ENCODE measurements around the gene GPR142.

Gene GPR142

DNA sequence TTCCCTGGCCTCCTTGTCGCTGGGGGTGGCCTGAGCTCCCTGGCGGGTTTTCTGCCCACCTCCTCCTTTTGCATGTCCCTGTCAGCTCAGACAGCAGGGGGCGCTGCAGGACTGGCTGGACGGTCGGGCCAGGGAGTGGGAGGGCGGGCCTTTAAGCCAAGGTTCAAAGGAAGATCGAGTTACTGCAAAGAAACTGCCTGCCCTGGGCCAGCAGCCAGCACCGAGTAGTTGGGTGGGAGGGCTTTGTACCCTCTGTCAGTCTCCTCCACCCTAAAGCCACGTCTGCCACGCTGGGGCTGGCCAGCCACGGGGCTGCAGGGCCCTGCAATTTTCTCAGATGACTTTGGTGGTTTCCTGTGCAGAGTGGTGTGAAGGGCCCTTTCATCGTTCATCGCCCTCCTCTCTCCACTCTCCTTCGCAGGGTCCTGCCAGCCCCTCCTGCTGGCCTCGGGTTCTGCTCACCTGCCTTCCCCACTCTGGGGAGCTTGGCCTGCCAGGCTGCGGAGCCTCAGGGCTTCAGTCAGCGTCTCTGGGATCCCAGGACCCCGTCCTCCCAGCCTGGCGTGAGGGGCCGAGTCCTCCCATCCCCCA, 12.3 kb downstream of the GPR142 start:
- no peaks in the 10 kb centered on the region for H3K36me3 ChIP-seq (ENCODE audit: insufficient read depth, low read length)
- H3K79me2 ChIP-seq (ENCODE audit: insufficient read depth, low read length): no peaks in the 10 kb centered on the region
- no peaks in the 10 kb centered on the region for H3F3A ChIP-seq (ENCODE audit: low read depth)
- H3K4me1 ChIP-seq (ENCODE audit: insufficient read depth, low read length, poor library complexity, severe bottlenecking): peaks cover 12% of the 10 kb centered on the region
- no peak for TF ChIP-seq EZH2phosphoT487 (IDR thresholded peaks at IDR 0.05; ENCODE audit: borderline replicate concordance)
- TF ChIP-seq, protein P1, sequence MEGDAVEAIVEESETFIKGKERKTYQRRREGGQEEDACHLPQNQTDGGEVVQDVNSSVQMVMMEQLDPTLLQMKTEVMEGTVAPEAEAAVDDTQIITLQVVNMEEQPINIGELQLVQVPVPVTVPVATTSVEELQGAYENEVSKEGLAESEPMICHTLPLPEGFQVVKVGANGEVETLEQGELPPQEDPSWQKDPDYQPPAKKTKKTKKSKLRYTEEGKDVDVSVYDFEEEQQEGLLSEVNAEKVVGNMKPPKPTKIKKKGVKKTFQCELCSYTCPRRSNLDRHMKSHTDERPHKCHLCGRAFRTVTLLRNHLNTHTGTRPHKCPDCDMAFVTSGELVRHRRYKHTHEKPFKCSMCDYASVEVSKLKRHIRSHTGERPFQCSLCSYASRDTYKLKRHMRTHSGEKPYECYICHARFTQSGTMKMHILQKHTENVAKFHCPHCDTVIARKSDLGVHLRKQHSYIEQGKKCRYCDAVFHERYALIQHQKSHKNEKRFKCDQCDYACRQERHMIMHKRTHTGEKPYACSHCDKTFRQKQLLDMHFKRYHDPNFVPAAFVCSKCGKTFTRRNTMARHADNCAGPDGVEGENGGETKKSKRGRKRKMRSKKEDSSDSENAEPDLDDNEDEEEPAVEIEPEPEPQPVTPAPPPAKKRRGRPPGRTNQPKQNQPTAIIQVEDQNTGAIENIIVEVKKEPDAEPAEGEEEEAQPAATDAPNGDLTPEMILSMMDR (conservative IDR thresholded peaks at IDR 0.05; ENCODE audit: low read length): peak; percentile 92
- peak overlapping the region; percentile 67 for H3K4me2 ChIP-seq (ENCODE audit: low read depth, low read length, poor library complexity, severe bottlenecking)
- H3K4me3 ChIP-seq (ENCODE audit: low read length, poor library complexity, severe bottlenecking): peak overlapping the region; percentile 45
- no peaks in the 10 kb centered on the region for H4K20me1 ChIP-seq (ENCODE audit: insufficient read depth, low read length, poor library complexity, severe bottlenecking)
- no peaks in the 10 kb centered on the region for H3K27me3 ChIP-seq (ENCODE audit: insufficient read depth, low read length, poor library complexity, severe bottlenecking)
- no peaks in the 10 kb centered on the region for H3K9me2 ChIP-seq (replicated peaks; ENCODE audit: low read depth, low read length)
- no peak overlapping the region for H2AFZ ChIP-seq (ENCODE audit: low read length)
- no peaks in the 10 kb centered on the region for H3K9me3 ChIP-seq (ENCODE audit: insufficient read depth, low read depth, low read length)
- no peak overlapping the region for H3K9ac ChIP-seq (ENCODE audit: low read depth, low read length, poor library complexity, severe bottlenecking)

DNA sequence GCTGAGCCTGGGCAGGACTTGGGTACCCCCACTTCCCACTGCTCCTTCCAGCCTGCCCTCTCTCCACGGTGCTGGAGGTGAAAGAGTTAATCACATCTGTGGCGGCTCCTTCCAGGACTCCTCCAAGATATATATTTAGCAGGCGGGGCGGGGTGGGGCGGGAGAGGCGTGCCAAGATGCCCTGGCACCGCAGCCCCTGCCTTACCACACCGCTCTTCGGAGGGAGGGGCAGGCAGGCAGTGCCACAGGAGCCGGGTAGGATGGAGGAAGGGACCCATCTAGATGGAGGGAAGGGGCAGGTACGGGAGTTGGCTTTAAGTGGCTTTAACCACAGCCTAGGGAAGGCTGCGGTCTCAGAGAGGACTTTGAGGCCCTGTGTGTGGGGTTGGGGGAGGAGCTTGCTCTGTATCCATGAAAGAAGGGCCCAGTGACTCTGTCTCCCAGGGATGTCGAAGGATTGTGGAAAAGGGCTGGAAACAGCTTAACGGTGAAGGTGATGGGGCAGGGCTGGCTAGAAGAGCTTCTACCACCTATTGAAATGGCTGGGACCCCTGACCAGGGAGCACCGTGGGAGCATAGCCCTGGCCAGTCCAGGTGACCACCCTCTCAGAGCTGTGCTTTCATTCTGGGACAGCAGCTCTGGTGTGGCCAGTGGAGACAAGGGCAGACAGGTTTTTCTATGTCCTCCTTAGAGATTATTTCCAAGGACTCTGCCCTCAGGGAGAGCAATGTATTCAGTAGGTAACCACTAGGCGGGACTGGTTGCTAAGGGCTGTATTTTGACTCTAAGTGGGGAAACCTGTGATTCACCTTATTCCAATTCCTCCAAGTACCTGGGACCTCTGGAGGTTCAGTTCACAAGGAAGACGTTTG, 13.0 kb downstream of the GPR142 start:
- no peak overlapping the region for H2AFZ ChIP-seq (ENCODE audit: low read length)
- no peak overlapping the region for H3K9ac ChIP-seq (ENCODE audit: low read depth, low read length, poor library complexity, severe bottlenecking)
- no peaks in the 10 kb centered on the region for H3K9me3 ChIP-seq (ENCODE audit: insufficient read depth, low read depth, low read length)
- H3K79me2 ChIP-seq (ENCODE audit: insufficient read depth, low read length): no peaks in the 10 kb centered on the region
- H3K4me1 ChIP-seq (ENCODE audit: insufficient read depth, low read length, poor library complexity, severe bottlenecking): peaks cover 12% of the 10 kb centered on the region
- H3K9me2 ChIP-seq (replicated peaks; ENCODE audit: low read depth, low read length): no peaks in the 10 kb centered on the region
- H3F3A ChIP-seq (ENCODE audit: low read depth): no peaks in the 10 kb centered on the region
- H3K36me3 ChIP-seq (ENCODE audit: insufficient read depth, low read length): no peaks in the 10 kb centered on the region
- TF ChIP-seq EZH2phosphoT487 (IDR thresholded peaks at IDR 0.05; ENCODE audit: borderline replicate concordance): no peak
- no peaks in the 10 kb centered on the region for H3K27me3 ChIP-seq (ENCODE audit: insufficient read depth, low read length, poor library complexity, severe bottlenecking)
- H3K4me2 ChIP-seq (ENCODE audit: low read depth, low read length, poor library complexity, severe bottlenecking): peak overlapping the region; percentile 67
- no peaks in the 10 kb centered on the region for H4K20me1 ChIP-seq (ENCODE audit: insufficient read depth, low read length, poor library complexity, severe bottlenecking)
- peak overlapping the region; percentile 45 for H3K4me3 ChIP-seq (ENCODE audit: low read length, poor library complexity, severe bottlenecking)

DNA sequence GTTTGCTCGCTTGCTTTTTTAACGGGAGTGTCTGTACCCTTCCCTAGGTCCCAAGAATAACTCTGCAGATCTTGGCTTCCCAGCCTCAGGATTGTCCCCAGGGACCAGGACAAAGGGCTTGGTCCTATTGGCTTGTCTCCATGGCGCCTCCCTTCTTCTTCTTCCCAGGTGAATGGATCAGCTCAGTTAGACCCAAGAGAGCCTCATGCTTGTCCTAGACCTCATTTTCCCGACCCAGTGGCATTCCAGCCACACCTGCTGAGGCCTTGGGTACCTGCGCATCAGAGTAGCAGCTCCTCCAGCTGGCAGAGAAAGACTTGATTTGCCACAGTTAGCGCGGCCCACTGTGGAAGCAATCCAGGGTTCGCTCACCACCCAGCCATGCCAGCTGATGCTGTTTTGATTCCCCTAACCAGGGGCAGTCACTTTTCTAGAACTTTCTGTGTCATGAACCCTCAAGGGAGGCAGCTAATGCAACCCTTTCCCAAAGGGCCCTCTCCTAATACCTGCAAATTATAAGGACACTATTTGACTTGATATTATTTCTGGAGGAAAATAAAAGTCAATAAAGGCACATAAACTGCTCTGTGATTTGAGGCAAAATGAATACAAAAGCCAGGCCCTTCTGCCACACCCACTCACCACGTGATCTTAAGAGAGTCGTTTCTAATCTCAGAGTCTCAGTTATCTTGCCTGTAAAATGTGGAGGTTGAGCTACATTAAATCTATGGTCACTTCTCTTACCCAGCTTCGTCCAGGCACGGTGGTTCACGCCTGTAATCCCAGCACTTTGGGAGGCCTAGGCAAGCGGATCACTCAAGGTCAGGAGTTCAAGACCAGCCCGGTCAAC, 13.9 kb downstream of the GPR142 start:
- no peaks in the 10 kb centered on the region for H3F3A ChIP-seq (ENCODE audit: low read depth)
- no peak overlapping the region for H3K9ac ChIP-seq (ENCODE audit: low read depth, low read length, poor library complexity, severe bottlenecking)
- H3K27me3 ChIP-seq (ENCODE audit: insufficient read depth, low read length, poor library complexity, severe bottlenecking): no peaks in the 10 kb centered on the region
- H3K36me3 ChIP-seq (ENCODE audit: insufficient read depth, low read length): no peaks in the 10 kb centered on the region
- H3K79me2 ChIP-seq (ENCODE audit: insufficient read depth, low read length): no peaks in the 10 kb centered on the region
- H3K4me3 ChIP-seq (ENCODE audit: low read length, poor library complexity, severe bottlenecking): no peak overlapping the region
- no peak overlapping the region for H3K4me2 ChIP-seq (ENCODE audit: low read depth, low read length, poor library complexity, severe bottlenecking)
- no peaks in the 10 kb centered on the region for H4K20me1 ChIP-seq (ENCODE audit: insufficient read depth, low read length, poor library complexity, severe bottlenecking)
- H2AFZ ChIP-seq (ENCODE audit: low read length): no peak overlapping the region
- peaks cover 12% of the 10 kb centered on the region for H3K4me1 ChIP-seq (ENCODE audit: insufficient read depth, low read length, poor library complexity, severe bottlenecking)
- no peaks in the 10 kb centered on the region for H3K9me2 ChIP-seq (replicated peaks; ENCODE audit: low read depth, low read length)
- TF ChIP-seq, protein P1 (conservative IDR thresholded peaks at IDR 0.05; ENCODE audit: low read length): no peak
- no peak for TF ChIP-seq EZH2phosphoT487 (IDR thresholded peaks at IDR 0.05; ENCODE audit: borderline replicate concordance)
- no peaks in the 10 kb centered on the region for H3K9me3 ChIP-seq (ENCODE audit: insufficient read depth, low read depth, low read length)
